ENCODE results near the gene CCS.
"Not testable (repeated sequence)": the region's sequence is repeated elsewhere in the genome, so short reads cannot be mapped to it uniquely, and the experiment has no call there.

The CCS gene

GRCh38 chr11:66626926-66627325 lies 33.9 kb downstream of the CCS start:
- DNase-seq (ENCODE audit: low read depth), result no peak

GRCh38 chr11:66628061-66628603 lies 35.1 kb downstream of the CCS start:
- no peak for DNase-seq (ENCODE audit: low read depth)

- no peak for DNase-seq (ENCODE audit: low read depth)
Measured at GRCh38 chr11:66629356-66629755, 36.4 kb downstream of the CCS start.

GRCh38 chr11:66631883-66632282 lies 38.9 kb downstream of the CCS start:
- DNase-seq (ENCODE audit: low read depth), result no peak

- DNase-seq (ENCODE audit: low read depth), result no peak
Measured at GRCh38 chr11:66632952-66633351, 40.0 kb downstream of the CCS start.

- no peak for DNase-seq (ENCODE audit: low read depth)
Measured at GRCh38 chr11:66636411-66636810, 43.4 kb downstream of the CCS start.

- no peak for DNase-seq (ENCODE audit: low read depth)
Measured at GRCh38 chr11:66637557-66638176, 44.7 kb downstream of the CCS start.

- DNase-seq (ENCODE audit: low read depth), result peak; percentile 92
Measured at GRCh38 chr11:66638177-66639065, 45.4 kb downstream of the CCS start, which contains the start of gene RBM4. Gene RBM4, plus strand, starts transcription at chr11:66638703. Its CDS starts 1,009 bp downstream, at chr11:66639712.

- no peak for DNase-seq (ENCODE audit: low read depth)
Measured at GRCh38 chr11:66639066-66639813, 46.3 kb downstream of the CCS start.

GRCh38 chr11:66639814-66640340 lies 46.9 kb downstream of the CCS start:
- DNase-seq (ENCODE audit: low read depth), result not testable (repeated sequence)

- no peak for DNase-seq (ENCODE audit: low read depth)
Measured at GRCh38 chr11:66641834-66642233, 48.8 kb downstream of the CCS start.

- DNase-seq (ENCODE audit: low read depth), result no peak
Measured at GRCh38 chr11:66643745-66644437, 50.9 kb downstream of the CCS start.

- DNase-seq (ENCODE audit: low read depth), result no peak
Measured at GRCh38 chr11:66646828-66647227, 53.8 kb downstream of the CCS start.

GRCh38 chr11:66649903-66650302 lies 56.9 kb downstream of the CCS start:
- no peak for DNase-seq (ENCODE audit: low read depth)

GRCh38 chr11:66651016-66651415 lies 58.0 kb downstream of the CCS start:
- no peak for DNase-seq (ENCODE audit: low read depth)

GRCh38 chr11:66652651-66653050 lies 59.7 kb downstream of the CCS start:
- DNase-seq (ENCODE audit: low read depth), result no peak

GRCh38 chr11:66653123-66653522 lies 60.1 kb downstream of the CCS start:
- no peak for DNase-seq (ENCODE audit: low read depth)
